ENCODE data around the gene GUCY2D.
"Not testable (repeated sequence)": the region's sequence is repeated elsewhere in the genome, so short reads cannot be mapped to it uniquely, and the experiment has no call there.

GUCY2D gene

GRCh38 chr17:8001976-8002720 lies at the start of gene GUCY2D:
TSS of gene GUCY2D (plus strand) at chr17:8002615. CDS start at chr17:8003048, 433 bp downstream.
- no peak for DNase-seq

- DNase-seq: not testable (repeated sequence)
Measured at GRCh38 chr17:7953266-7953665, 49.1 kb upstream of the GUCY2D start.

GRCh38 chr17:7955414-7956227 lies 46.8 kb upstream of the GUCY2D start:
- DNase-seq: no peak

GRCh38 chr17:7956228-7956965 lies 46.0 kb upstream of the GUCY2D start:
- DNase-seq: no peak

- DNase-seq: no peak
Measured at GRCh38 chr17:7959503-7960253, 42.7 kb upstream of the GUCY2D start.

- no peak for DNase-seq
Measured at GRCh38 chr17:7961421-7961820, 41.0 kb upstream of the GUCY2D start.

GRCh38 chr17:7967751-7968150 lies 34.7 kb upstream of the GUCY2D start:
- DNase-seq: no peak

GRCh38 chr17:7969433-7969832 lies 33.0 kb upstream of the GUCY2D start:
- no peak for DNase-seq

GRCh38 chr17:7971651-7972050 lies 30.8 kb upstream of the GUCY2D start:
- no peak for DNase-seq

- DNase-seq: no peak
Measured at GRCh38 chr17:7972131-7972785, 30.2 kb upstream of the GUCY2D start.

GRCh38 chr17:7974638-7975131 lies 27.7 kb upstream of the GUCY2D start:
- no peak for DNase-seq

GRCh38 chr17:7977039-7977438 lies 25.4 kb upstream of the GUCY2D start:
- no peak for DNase-seq

- no peak for DNase-seq
Measured at GRCh38 chr17:7977805-7978204, 24.6 kb upstream of the GUCY2D start.

GRCh38 chr17:7982173-7982572 lies 20.2 kb upstream of the GUCY2D start:
- DNase-seq: no peak

GRCh38 chr17:7982666-7983065 lies 19.7 kb upstream of the GUCY2D start:
- DNase-seq: no peak

GRCh38 chr17:7984904-7985303 lies 17.5 kb upstream of the GUCY2D start:
- no peak for DNase-seq

- no peak for DNase-seq
Measured at GRCh38 chr17:7987112-7987893, 15.1 kb upstream of the GUCY2D start.

- peak; percentile 30 for DNase-seq
Measured at GRCh38 chr17:7988750-7989178, 13.7 kb upstream of the GUCY2D start.

GRCh38 chr17:7989781-7990655 lies 12.4 kb upstream of the GUCY2D start:
- peak; percentile 3 for DNase-seq

GRCh38 chr17:7992516-7992915 lies 9.9 kb upstream of the GUCY2D start:
- no peak for DNase-seq
